VCaP (cell line): ENCODE data around the gene DISC1.

ENCODE experiments used
- H3K27ac ChIP-seq: fragments of 450-650 bp; 2 replicates; pipeline ENCODE4 v1.5.1; 2017
- TF ChIP-seq, protein P1 (sequence below): fragments of 450-650 bp; conservative IDR thresholded peaks from 2 replicates; pipeline ENCODE4 v1.5.1; 2017; ENCODE audit warnings: mild to moderate bottlenecking, moderate library complexity

The DISC1 gene

GRCh38 chr1:231727171-231727570 lies 100.6 kb downstream of the DISC1 start:
- H3K27ac ChIP-seq, result peak overlapping the region; percentile 58; the same call in 1 of the 2 replicates
- TF ChIP-seq, protein P1, sequence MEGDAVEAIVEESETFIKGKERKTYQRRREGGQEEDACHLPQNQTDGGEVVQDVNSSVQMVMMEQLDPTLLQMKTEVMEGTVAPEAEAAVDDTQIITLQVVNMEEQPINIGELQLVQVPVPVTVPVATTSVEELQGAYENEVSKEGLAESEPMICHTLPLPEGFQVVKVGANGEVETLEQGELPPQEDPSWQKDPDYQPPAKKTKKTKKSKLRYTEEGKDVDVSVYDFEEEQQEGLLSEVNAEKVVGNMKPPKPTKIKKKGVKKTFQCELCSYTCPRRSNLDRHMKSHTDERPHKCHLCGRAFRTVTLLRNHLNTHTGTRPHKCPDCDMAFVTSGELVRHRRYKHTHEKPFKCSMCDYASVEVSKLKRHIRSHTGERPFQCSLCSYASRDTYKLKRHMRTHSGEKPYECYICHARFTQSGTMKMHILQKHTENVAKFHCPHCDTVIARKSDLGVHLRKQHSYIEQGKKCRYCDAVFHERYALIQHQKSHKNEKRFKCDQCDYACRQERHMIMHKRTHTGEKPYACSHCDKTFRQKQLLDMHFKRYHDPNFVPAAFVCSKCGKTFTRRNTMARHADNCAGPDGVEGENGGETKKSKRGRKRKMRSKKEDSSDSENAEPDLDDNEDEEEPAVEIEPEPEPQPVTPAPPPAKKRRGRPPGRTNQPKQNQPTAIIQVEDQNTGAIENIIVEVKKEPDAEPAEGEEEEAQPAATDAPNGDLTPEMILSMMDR, result no peak

DNA sequence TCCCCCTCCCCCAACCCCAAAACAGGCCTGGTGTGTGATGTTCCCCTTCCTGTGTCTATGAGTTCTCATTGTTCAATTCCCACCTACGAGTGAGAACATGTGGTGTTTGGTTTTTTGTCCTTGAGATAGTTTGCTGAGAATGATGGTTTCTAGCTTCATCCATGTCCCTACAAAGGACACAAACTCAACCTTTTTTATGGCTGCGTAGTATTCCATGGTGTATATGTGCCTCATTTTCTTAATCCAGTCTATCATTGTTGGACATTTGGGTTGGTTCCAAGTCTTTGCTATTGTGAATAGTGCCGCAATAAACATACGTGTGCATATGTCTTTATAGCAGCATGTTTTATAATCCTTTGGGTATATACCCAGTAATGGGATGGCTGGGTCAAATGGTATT lies 102.4 kb downstream of the DISC1 start:
- H3K27ac ChIP-seq, result peak overlapping the region; percentile 58

DNA sequence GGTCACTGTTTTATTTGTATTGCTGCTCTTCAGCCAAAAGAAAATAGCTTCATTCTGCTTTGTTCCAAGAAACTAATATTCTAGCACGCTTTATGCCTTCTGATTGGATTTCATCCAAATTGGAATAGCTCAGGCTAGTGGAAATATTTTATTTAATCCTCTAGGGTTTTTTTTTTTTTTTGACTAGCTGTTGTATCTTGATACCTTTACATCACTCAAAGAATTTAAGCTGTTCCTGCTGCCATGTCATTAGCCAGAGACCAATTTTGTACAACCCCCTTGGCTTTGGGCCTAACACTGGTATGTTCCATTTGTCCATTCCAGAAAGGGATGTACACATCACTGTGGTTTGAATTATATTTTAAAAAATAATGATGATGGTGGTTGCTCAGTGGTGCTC lies 103.0 kb downstream of the DISC1 start:
- TF ChIP-seq, protein P1, result no peak
- H3K27ac ChIP-seq, result no peak overlapping the region

DNA sequence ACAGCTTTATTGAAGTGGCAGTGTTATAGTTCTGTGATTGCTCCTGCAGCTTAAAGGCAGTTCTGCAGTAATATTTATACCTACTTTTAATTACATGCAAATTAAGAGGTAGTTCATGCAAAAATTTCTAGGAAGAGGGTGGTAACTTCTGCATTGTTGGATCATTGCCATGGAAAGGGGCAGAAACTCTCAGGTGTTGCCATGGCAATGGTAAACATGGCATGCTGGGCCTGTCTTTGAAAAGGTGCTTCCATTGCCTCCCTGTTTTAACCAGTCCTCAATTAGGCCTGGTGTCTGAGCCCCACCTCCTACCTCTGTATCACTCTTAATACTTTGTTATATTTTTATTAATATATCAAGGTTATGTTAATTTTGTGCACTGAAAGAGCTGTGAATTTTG lies 104.7 kb downstream of the DISC1 start:
- TF ChIP-seq, protein P1, result no peak
- H3K27ac ChIP-seq, result no peak overlapping the region

GRCh38 chr1:231733063-231733462 lies 106.5 kb downstream of the DISC1 start:
- no peak overlapping the region for H3K27ac ChIP-seq
- TF ChIP-seq, protein P1, result no peak

DNA sequence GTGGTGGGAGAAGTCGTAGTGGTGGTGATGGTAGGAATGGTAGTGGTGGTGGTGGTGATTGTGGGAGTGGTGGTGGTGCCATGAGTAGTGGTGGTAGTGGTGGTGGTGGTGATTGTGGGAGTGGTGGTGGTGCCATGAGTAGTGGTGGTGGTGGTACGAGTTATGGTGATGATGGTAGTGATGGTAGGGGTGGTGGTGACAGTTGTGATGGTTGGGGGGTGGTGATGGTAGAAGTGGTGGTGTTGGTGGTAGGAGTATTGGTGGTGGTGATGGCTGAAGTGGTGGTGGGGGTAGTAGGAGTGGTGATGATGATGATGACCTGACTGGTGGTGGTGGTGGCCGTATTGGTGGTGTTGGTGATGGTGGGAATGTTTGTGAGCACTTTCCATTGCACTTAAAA lies 107.1 kb downstream of the DISC1 start:
- H3K27ac ChIP-seq, result no peak overlapping the region

DNA sequence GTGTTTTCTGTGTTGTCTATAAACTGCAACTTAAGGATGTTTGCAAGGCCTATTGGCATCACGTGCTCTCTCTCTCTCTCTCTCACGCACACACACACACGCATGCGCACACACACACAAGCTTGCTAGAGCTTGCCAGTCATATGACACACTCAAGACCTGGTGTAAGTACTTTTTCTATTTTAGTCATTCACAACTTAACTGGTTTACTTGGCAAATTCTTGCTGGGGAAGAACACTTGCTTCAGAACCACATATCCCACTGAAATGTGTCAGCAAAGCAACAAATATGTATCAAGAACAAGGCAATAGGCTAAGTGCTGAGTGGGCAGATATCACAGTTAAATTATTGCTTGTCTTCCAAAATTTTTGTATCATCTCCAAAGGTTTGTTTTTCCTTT lies 107.8 kb downstream of the DISC1 start:
- no peak overlapping the region for H3K27ac ChIP-seq
- TF ChIP-seq, protein P1, result no peak

More for the DNA sequence above, 107.1 kb downstream of the DISC1 start:
- TF ChIP-seq, protein P1, result no peak

GRCh38 chr1:231735411-231735810 lies 108.8 kb downstream of the DISC1 start:
- TF ChIP-seq, protein P1, result no peak
- no peak overlapping the region for H3K27ac ChIP-seq
